Neutrophil (primary cell): ENCODE measurements around the gene SERPINB12.
A peak's percentile ranks its signal among the peaks of the same experiment; 100 is the strongest.

Experiments
- H3K27ac ChIP-seq: fragments of 200-600 bp; sonication (generic); 2 replicates; pipeline ENCODE4 v1.5.1; 2016; ENCODE audit warnings: mild to moderate bottlenecking, moderate library complexity
- H3K27me3 ChIP-seq: fragments of 200-600 bp; sonication (generic); 2 replicates; pipeline ENCODE4 v1.6.0; 2016; ENCODE audit warnings: mild to moderate bottlenecking
- H3K36me3 ChIP-seq: fragments of 200-600 bp; sonication (generic); 2 replicates; pipeline ENCODE4 v1.5.1; 2017
- H3K4me1 ChIP-seq, 2 experiments: fragments of 200-600 bp in 1 of 2; sonication (generic) in 1 of 2; 1 replicate in 1 of 2; 2 replicates in 1 of 2; pipeline versions ENCODE4 v1.5.1 to v1.6.1; 2013 to 2016; ENCODE audit warnings: low read depth in 1 of 2, low read length in 1 of 2, mild to moderate bottlenecking in 1 of 2, moderate library complexity in 1 of 2; ENCODE audit not compliant: control insufficient read depth in 1 of 2, insufficient read depth in 1 of 2
- H3K4me3 ChIP-seq, 2 experiments: fragments of 200-600 bp in 1 of 2; sonication (generic) in 1 of 2; 1 replicate in 1 of 2; 2 replicates in 1 of 2; pipeline ENCODE4 v1.5.1; 2013 to 2016; ENCODE audit warnings: low read depth in 1 of 2, low read length in 1 of 2, mild to moderate bottlenecking in 1 of 2, moderate library complexity in 1 of 2
- H3K9me3 ChIP-seq: fragments of 200-600 bp; sonication (generic); 2 replicates; pipeline ENCODE4 v1.5.1; 2016
- TF ChIP-seq, protein P1 (sequence below): fragments of 200-600 bp; sonication (generic); IDR thresholded peaks from 2 replicates; pipeline ENCODE4 v1.5.1; 2016; ENCODE audit warnings: antibody characterized with exemption

SERPINB12 gene

DNA sequence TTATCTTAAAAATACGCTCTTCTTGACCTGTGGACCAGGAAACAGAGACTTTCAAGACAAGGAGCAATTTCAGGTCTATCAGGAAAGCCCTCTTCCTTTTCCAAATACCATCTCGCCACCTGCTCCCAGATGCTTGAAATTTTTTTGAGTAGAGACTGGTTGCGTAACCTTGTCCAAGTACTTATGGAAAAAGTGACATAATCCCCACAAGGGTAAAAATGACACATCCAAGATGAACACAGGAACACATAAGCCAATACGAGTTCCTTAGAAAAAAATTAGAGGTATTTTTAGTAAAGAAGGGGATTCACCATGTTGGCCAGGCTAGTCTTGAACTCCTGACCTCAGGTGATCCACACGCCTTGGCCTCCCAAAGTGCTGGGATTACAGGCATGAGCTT lies 46.7 kb downstream of the SERPINB12 start:
- Histone ChIP-seq H3K36me3 (no peaks in the 10 kb centered on the region), H3K27me3 (no peaks in the 10 kb centered on the region), H3K4me3 (no peak overlapping the region), H3K27ac (no peak overlapping the region), H3K4me1 (peaks cover 23 to 33% of the 10 kb centered on the region in 2 experiments), H3K9me3 (no peaks in the 10 kb centered on the region)
- TF ChIP-seq, protein P1, sequence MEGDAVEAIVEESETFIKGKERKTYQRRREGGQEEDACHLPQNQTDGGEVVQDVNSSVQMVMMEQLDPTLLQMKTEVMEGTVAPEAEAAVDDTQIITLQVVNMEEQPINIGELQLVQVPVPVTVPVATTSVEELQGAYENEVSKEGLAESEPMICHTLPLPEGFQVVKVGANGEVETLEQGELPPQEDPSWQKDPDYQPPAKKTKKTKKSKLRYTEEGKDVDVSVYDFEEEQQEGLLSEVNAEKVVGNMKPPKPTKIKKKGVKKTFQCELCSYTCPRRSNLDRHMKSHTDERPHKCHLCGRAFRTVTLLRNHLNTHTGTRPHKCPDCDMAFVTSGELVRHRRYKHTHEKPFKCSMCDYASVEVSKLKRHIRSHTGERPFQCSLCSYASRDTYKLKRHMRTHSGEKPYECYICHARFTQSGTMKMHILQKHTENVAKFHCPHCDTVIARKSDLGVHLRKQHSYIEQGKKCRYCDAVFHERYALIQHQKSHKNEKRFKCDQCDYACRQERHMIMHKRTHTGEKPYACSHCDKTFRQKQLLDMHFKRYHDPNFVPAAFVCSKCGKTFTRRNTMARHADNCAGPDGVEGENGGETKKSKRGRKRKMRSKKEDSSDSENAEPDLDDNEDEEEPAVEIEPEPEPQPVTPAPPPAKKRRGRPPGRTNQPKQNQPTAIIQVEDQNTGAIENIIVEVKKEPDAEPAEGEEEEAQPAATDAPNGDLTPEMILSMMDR = no peak

DNA sequence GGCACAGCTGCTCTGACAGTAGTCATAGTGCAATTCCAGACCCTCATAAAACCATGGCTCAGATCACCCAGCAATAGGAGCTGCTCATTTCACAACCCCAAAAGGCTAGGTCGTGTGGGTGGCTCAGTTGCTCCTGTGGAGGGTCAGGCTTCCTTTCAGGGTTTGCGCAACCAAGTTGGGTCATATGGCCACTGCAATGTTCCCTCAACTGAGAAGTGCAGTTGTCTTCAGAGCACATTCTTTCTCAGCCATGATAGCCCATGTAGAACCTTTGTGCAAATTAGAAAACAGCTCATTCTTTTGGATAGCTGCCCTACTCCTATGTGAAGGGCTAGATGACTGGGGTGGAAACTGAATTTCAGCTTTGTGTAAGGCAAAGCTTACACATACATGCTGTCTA lies 48.2 kb downstream of the SERPINB12 start:
- Histone ChIP-seq H3K4me1 (peaks cover 17 to 27% of the 10 kb centered on the region in 2 experiments), H3K4me3 (no peak overlapping the region), H3K9me3 (no peaks in the 10 kb centered on the region), H3K36me3 (no peaks in the 10 kb centered on the region), H3K27ac (peak overlapping the region; percentile 63), H3K27me3 (no peaks in the 10 kb centered on the region)
- TF ChIP-seq, protein P1 = no peak

DNA sequence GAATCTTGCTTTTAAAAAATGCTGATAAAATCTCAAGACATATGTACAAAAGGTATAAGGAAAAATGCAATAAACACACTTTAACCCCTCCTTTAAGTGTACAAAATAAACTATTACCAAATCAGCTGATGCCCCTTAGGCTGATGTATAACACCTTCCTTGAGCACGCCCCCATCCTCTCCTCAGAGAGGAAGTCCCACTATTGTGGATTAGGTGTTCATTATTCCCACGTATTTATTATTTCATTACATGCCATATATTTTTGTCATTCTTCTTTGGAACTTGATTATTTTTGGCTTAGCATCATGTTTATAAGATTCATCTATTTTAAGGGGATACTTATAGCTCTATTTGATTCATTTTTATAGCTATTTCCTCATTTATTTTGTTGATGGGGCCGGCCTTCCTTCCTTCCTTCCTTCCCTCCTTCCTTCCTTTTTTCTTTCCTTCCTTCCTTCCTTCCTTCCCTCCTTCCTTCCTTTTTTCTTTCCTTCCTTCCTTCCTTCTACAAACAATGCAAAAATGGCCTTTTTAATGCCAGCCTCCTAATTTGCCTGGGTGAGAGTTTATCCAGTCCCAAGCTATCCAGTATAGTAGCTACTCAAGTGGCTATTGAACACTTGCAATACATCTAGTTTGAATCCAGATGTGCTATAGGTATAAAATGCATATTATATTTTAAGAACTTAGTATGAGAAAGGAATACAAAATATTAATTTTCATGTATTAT lies 49.0 kb downstream of the SERPINB12 start:
- Histone ChIP-seq H3K27ac (peak overlapping the region; percentile 63), H3K27me3 (no peaks in the 10 kb centered on the region), H3K4me3 (no peak overlapping the region), H3K9me3 (no peaks in the 10 kb centered on the region), H3K36me3 (no peaks in the 10 kb centered on the region), H3K4me1 (peaks cover 12 to 19% of the 10 kb centered on the region in 2 experiments)
- TF ChIP-seq, protein P1 = no peak

DNA sequence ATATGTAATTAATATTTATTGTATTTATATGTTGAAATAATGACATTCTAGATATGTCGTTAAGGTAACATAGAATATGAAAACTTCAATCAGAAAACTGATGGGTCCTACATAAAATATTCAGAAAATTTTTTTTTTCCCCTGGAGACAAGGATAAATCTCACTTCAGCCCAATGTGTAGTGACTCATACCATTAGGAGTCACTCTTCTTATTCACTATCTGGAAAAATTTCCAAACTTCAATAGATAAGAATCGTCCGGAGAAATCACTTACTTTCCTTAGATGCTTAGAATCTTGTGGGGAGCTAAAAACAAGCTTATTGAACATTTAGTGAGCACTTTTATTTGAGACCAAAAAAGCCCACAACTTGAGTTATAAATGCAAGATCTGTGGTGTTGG lies 49.6 kb downstream of the SERPINB12 start:
- H3K27me3 ChIP-seq = no peaks in the 10 kb centered on the region
- TF ChIP-seq, protein P1 = no peak
- H3K36me3 ChIP-seq = no peaks in the 10 kb centered on the region

DNA sequence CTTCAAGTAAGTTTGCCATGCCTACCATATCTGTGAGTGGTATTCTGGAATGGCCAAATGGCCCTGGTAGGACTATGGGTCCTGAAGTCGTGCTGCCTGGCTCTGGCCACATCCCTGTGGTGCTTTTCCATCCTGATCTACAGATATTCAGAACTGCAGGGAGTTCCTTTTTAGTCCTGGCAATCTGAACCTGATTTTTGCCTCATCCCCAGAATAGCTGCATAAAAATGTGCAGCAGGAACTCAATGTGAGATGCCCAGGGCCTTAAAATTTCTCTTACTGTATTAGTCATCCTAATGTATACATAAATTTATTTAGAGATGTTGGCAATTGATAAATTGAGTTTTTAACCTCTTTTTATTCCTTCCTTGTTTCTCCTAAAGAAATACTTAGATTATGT lies 50.3 kb downstream of the SERPINB12 start:
- no peak overlapping the region for H3K27ac ChIP-seq
- H3K4me3 ChIP-seq = no peak overlapping the region
- peaks cover 12 to 15% of the 10 kb centered on the region in 2 experiments for H3K4me1 ChIP-seq
- TF ChIP-seq, protein P1 = no peak
- no peaks in the 10 kb centered on the region for H3K36me3 ChIP-seq
- H3K9me3 ChIP-seq = no peaks in the 10 kb centered on the region
- no peaks in the 10 kb centered on the region for H3K27me3 ChIP-seq

More for the DNA sequence above, 49.6 kb downstream of the SERPINB12 start:
- Histone ChIP-seq H3K4me3 (no peak overlapping the region), H3K4me1 (peaks cover 12 to 15% of the 10 kb centered on the region in 2 experiments), H3K27ac (no peak overlapping the region), H3K9me3 (no peaks in the 10 kb centered on the region)
